ENCODE data around the gene NEDD4.
"Not testable (repeated sequence)": the region's sequence is repeated elsewhere in the genome, so short reads cannot be mapped to it uniquely, and the experiment has no call there.

NEDD4 gene

GRCh38 chr15:56003777-56004176, 10.4 kb upstream of the NEDD4 start:
- not testable (repeated sequence) for DNase-seq

DNA sequence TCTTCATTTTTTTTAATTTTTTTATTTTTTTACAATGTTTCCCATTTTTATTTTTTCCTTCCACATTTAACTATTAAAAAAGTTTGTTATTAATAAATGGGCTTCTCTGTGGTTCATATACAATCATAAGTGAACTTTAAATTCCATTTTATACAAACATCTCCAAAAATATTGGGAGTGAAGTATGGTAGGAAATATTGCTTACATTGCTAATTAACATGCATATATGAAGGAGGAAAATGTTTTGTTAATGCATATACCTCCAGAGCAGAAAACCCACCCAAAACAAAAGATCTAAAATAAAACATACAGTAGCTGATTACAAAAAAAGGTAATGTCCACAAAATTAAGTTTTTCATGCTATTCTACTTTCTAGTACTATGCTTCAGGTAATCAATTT, 9.9 kb upstream of the NEDD4 start:
- DNase-seq: not testable (repeated sequence)

- no peak for DNase-seq
Observed at GRCh38 chr15:56001471-56002078, 8.2 kb upstream of the NEDD4 start.

DNA sequence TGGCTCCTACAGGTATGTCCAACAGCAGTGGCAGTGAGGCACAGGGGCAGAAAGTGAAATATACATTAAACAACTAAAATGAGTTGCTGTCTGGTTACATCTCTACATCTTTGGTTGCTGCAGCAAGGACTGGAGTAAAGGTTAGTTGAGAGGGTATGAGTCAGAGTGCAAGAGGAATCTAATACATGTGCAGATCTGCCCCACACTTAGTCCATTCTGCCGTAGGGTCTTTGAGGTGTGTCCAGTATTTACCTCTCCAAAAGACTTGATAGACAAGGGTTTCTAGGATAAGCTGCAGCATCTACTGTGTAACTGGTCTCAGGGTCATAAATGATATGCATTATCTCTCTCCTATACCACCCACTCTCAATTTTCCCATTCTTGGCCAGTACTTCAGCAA, 6.2 kb upstream of the NEDD4 start:
- no peak for DNase-seq

GRCh38 chr15:55998478-55998877, 5.1 kb upstream of the NEDD4 start:
- no peak for DNase-seq

DNA sequence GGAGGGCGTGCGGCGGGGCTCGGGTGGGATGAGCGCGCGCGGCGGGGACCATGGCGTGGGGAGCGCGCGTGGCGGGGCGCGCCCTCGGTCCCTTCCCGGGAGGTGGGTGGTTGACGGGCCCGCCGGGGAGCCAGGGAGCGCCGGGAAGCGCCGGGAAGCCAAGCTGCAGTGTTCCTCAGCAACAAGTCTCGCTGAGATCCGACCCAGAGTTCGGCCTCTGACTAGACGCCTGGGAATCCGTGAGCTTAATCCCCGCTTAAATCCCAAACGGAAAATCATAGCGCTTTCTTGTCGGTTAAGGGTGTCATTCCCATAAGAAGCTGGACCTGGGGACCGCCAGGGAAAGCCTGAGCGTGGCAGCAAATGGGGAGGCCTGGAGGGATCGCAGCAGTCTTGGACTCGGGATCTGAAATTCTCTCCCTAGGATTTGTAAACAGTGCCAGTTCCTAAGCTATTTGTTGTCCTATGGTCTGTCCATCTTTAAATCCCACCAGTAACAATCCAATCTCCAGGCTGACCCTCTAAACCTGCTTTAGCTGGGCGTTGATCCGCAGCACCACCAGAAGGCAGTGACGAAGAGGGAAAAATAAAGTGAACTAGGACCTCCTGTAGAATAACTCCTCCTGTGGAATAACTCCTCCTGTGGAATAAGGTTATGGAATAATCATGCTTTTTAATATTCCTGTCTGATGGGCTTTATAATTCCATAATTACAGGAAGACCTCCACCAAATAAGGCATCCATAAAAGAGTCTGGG, 570 bp upstream of the NEDD4 start:
- no peak for DNase-seq

DNA sequence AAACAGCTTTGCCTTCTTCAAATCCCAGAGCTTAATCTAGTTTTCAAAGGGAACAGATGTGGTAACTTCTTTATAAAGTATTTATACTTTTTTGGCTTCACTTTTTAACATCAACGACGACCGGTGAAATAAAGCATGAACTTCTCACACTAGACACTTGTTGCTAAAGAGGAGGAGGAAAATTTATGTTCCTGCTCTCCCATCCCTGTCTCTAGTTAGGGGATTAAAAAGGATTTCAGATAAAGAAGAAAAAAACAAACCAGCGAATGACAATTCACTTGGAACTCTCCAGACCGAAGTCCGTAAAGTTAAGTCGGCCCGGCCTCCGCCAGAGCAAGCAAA, 672 bp downstream of the NEDD4 start:
- DNase-seq: no peak

- DNase-seq: no peak
Observed at GRCh38 chr15:55991802-55992768, 1.3 kb downstream of the NEDD4 start.

GRCh38 chr15:55990998-55991397, 2.4 kb downstream of the NEDD4 start:
- no peak for DNase-seq

- DNase-seq: no peak
Observed at GRCh38 chr15:55990516-55990915, 2.9 kb downstream of the NEDD4 start.

DNA sequence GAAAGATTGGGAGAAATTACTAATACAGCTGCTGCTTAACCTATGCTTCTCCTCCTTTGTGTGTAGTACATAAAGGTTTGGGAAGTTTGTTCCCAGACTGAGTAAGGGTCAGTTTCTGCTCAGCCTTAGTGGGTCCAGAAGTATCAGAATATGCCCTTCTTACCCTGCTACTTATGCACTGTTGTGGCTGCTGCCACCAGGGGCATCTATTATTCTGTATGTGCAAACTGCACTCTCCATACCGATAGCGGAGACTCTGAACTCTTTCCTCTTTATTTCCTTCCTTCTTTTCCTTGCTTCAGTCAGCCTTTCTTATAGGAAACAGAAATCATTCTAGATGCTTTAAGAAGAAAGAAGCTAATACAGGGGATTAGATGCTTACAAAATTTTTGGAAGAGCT, 4.0 kb downstream of the NEDD4 start:
- no peak for DNase-seq

GRCh38 chr15:55981582-55982249, 11.7 kb downstream of the NEDD4 start:
- DNase-seq: no peak

DNA sequence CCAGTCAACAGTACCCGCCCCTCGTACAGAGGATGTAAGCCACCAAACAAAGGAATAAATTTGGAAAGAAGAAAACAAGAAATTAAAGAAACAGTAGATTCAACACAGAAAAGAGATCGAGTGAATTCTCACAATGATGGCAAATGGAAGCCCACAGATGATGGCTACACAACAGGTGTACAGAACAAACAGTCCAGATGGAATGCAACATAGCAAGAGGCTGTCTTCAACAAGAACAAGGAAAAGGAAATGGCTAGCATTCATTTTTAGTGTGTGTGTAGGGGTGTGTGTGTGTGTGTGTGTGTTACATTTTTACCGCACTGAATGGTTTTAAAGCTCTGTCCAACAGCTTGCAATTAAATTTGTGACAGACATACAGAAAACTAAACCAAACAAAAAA, 12.9 kb downstream of the NEDD4 start:
- DNase-seq: no peak

- DNase-seq: no peak
Observed at GRCh38 chr15:55977231-55977630, 16.2 kb downstream of the NEDD4 start.

DNA sequence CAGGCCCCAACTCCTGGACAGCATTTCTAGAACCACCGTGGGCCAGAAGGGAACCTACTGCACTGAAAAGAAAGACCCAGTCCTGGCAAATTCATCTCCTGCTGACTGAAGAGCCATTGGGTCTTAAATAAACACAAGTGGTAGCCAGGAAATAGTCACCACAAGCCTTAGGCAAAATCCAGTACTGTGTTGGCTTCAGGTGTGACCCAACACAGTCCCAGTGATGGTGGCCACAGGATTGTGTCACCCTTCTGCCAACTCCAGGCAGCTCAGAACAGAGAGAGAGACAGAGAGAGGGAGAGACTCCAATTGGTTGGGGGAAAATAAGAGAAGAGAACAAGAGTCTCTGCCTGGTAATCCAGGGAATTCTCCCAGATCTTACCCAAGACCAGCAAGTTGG, 23.1 kb downstream of the NEDD4 start:
- no peak for DNase-seq

DNA sequence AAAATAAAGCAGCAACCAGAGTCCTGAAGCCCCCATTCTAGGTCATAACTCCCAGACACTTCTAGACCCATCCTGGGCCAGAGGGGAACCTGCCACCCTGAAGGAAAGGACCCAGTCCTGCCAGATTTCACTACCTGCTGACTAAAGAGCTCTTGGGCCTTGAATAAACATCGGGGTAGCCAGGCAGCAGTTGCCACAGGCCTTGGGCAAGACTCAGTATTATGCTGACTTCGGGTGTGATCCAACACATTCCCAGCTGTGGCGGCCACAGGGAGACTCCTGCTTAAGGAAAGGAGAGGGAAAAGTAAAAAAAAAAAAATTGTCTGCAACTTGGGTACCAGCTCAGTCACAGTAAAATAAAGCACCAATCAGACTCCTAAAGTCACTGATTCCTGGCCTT, 23.8 kb downstream of the NEDD4 start:
- DNase-seq: no peak

GRCh38 chr15:55968923-55969322, 24.5 kb downstream of the NEDD4 start:
- DNase-seq: no peak

DNA sequence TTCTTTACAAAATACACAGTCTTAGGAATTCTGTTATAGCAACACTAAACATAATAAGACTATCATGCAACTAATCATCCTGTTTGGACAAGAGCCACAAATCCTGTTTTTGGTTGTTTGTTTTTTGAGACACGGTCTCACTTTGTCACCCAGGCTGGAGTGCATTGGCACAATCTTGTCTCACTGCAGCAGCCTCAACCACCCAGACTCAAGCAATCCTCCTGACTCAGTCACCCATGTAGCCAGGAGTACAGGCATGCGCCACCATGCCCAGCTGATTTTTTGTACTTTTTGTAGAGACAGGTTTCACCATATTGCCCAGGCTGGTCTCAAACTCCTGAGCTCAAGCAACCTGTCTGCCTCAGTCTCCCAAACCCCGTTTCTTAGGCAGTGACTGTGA, 28.3 kb downstream of the NEDD4 start:
- DNase-seq: no peak

- DNase-seq: no peak
Observed at GRCh38 chr15:55960946-55961345, 32.5 kb downstream of the NEDD4 start.

GRCh38 chr15:55959744-55960447, 33.5 kb downstream of the NEDD4 start:
- no peak for DNase-seq

DNA sequence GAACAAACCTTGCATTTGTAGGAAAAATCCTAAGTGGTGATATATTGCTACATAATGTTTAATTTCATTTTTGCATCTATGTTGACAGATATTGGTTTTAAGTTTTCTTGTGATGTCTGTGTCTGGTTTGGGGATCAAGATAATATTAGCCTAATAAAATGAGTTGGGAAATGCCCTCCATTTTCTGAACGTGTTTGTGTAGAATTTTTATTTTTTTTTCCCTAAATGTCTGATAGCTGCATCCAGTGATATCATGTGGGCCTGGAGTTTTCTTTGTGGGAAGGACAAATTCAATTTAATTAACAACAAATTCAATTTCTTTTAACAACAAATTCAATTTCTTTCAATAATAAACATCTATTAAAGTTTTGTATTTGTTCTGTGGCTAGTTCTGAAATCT, 35.1 kb downstream of the NEDD4 start:
- no peak for DNase-seq

GRCh38 chr15:55954862-55955605, 38.4 kb downstream of the NEDD4 start:
- no peak for DNase-seq

Measured in activated CD4-positive, CD25-positive, alpha-beta regulatory T cell treated with anti-CD3 and anti-CD28 coated beads, Interleukin-2, amount 50 U/mL, for 72 hours (primary cell).